ENCODE measurements around the gene MFSD12.
"Not testable (repeated sequence)": the region's sequence is repeated elsewhere in the genome, so short reads cannot be mapped to it uniquely, and the experiment has no call there.

The MFSD12 gene

DNA sequence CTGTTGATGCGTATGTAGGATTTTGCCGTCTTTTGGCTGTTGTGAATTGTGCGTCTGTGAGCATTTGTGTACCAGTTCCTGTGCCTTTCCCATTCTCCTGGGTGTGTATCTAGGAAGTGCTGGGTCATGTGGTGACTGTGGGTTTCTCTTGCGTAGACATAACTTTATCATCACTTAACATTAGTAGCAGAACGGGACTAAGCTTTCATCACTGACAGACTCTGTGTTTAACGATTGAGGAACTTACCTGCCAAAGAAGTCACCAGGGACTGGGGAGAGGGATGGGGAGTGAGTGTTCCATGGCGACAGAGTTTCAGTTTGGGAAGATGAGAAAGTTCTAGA, 36.3 kb downstream of the MFSD12 start:
- no peak for DNase-seq

DNA sequence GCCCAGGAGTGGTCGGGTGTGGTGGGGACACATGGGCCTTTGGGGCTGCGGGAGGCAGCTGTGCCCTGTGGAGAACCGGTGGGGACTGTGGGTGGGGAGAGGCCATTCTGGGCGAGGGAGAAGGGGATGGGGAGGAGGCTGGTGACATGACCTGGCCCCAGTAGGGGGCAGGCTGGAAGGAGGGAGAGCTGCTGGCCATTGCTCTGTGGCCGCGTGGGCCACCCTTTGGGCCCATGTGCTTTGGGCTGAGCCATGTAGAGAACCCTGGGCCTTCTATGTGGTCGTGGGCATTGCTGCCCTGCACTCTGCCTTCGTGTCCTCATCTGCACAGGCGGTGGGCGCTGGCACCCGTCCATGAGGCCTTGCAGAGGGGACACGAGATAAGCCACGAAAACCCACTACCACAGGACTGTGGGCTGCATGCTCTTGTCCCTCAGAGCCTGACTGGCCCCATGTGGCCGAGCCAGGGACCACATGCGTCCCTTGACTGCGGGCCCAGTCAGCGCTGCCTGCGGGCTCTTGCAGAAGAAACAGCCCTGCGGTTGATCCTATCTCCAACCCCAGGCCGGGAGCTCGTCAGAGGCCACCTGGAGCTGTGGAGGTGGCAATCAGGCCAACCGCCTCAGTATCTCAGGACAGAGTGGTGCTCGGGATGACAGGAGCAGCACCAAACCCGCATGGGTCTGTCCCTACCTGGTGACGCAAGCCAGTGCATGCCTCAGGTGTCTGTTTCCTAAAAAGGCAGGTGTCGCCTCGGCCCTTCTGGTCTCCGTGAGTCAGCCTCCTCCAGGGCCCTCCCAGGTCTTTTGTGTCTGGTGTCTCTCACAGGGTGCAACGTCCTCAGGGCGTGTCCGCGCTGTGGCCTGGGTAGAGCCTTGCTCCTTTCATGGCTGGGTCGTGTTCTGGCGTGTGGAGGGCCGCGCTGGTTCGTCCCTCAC, 37.0 kb downstream of the MFSD12 start:
- no peak for DNase-seq

DNA sequence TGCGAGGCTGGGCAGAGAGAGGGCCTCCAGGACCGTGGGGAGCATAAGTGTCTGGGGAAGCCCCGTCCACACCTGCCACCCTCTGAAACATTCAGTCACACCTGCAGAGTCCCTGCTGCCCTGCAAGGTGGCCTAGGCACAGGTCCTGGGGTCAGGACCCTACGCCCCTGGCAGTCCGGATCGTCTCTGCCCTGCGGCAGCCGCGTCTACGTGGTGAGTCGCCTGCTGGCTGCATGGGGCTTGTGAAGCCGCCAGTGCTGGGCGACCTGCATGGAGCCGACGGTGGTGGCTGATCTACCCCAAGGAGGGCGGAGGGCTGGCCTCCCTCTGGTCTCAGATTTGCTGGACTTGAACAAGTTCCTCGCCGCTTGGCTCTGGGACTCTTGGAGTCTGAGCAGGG, 38.3 kb downstream of the MFSD12 start:
- no peak for DNase-seq

DNA sequence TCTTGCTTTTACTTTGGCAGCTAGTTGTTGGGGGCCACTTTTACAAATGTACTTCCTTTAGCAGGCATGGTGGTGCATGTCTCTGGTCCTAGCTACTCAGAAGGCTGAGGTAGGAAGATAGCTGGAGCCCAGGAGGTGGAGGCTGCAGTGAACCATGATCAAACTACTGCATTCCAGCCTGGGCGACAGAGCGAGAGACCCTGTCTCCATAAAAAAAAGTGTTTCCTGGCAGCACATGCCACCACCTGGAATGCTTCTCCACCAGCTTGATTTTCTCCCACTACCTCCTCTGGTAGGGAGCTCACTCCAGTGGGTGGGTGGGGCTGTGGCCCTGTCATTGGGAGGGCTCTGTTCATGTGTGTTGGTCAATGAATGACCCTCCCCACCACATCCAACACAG, 38.7 kb downstream of the MFSD12 start:
- DNase-seq: no peak

DNA sequence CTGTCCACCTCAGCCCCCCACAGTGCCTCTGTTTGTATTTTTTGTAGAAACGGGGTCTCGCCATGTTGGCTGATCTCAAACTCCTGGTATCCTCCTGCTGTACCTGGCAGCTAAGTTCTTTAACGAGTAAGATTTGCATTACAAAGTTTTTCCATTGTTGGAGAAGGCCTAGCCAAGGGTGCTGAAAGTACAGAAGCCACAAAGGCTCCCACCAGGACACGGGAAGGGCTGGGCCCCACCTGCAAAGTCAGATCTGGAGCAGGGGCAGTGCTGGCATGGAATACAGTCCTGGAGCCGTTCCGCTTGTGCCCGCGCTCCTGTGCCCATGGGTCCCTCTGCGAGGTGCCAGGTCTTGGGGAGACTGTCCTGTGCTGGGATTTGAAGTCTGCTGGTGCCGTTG, 39.1 kb downstream of the MFSD12 start:
- DNase-seq: no peak

DNA sequence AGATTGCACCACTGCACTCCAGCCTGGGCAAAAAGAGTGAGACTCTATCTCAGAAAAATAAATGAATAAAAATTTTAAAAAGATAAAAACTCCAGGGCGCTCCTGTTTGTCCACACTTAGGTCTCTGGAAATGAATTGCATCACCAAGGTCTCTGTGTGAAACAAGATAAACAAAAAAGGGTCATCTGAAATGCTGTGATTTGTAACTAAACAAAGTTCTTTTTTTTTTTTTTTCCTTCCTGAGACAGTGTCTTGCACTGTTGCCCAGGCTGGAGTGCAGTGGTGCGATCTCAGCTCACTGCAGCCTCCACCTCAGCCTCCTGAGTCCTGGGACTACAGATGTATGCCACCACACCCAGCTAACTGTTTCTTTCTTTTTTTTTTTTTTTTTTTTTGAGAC, 39.7 kb downstream of the MFSD12 start:
- DNase-seq: no peak

DNA sequence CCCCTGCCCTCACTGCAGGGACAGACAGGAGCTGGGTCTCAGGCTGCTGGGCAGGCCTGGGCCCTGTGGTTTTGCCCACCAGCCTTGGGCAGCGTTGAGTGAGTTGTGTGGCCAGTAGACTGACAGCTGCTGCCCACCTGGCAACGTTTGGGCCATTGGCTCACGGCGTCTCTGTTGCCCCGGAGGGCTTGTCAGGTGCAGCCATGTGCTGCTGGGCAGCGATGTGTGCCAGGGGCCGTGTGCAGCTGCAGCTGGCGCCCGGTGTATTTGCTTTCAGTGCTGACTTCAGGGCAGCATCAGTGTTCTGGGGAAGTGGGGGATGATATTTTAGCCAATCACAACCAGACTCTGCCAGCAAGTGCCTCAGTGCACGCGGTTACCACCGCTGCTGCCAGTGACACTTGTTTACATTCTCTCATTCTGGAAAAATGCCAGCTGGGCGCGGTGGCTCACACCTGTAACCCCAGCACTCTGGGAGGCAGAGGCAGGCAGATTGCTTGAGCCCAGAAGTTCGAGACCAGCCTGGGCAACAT, 40.6 kb downstream of the MFSD12 start:
- DNase-seq: no peak

DNA sequence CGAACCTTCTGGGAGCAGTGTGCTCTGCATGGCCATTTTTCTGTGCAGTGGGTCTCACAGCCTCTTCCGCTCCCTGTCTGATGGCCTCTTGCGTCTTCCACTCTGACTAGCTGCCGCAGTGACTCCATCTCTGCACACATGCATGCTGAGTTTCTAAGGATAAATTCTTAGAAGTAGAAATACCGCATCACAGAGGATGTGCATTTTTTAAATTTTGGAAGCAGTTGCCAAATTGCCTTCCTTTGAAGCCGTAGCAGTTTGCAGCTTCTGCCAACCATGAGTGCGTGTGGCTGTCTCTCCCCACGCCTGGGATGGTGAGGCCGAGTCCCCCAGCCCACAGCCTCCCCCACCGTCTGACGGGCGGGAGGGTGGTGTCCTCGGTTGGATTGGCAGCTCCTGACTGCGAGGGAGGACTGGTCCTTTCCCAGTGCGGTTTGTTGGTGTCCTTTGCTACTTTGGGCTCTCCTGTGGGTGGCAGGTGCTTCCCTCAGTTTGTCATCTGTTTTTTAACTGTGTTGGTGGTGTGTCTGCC, 41.4 kb downstream of the MFSD12 start:
- no peak for DNase-seq

DNA sequence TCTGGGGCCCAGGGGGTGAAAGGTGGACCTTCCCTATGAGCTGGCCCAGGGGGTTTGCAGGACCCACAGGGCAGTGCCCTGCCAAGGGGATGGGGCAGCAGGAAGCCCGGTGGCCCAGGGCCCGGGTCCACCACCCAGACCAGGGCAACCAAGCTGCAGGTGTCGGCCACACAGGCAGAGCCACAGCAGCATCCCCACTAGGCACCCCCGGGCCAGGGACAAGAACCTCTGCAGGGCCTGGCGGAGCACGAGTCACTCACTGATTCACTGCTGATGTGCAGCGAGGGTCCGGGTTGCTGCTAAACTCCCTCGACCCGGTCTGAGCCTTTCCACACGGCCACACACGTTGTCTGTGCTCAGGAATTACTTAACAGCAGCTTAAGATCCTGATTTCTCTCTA, 42.5 kb downstream of the MFSD12 start:
- DNase-seq: peak; percentile 39

DNA sequence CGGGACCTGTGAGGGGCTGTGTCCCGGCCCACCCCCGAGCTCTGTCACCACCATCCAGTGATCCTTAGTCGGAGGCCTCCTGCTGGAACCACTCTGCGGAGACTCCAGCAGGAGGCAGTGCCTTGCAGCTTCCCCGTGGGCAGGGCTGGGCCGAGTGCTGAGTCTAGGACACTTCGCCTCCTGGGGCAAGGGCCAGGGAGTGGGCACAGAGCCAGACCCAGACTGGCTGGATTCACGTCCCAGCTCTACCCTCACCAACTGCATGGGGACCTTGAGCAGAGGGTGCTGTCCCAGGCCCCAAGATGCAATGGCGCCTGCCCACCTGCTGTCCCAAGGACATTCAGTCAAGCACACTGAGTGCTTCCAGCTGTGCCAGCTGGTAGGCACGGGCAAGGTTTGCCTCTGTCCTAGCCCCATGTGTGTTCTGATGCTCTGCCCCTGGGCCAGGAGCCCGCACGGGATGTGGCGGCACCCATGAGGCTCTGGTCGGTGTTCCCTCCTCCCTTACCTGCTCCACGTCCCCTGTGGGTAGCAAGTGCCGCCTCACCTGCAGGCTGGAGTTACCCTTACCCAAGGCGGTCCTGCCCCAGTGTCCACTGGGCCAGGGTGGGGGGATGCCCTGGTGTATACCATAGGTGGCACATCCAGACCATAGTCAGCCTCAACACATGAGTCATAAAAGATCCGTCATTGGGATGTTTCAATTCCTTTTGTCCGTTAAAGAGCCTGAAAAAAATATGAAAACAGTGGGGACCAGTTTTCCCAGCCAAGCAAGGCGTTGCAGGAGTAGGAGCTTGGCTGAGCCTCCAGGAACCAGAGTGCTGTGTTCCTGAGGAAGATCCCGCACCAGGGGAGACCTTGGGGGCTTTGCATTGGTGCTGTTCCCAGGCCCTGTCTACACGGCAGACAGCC, 43.9 kb downstream of the MFSD12 start:
- no peak for DNase-seq

DNA sequence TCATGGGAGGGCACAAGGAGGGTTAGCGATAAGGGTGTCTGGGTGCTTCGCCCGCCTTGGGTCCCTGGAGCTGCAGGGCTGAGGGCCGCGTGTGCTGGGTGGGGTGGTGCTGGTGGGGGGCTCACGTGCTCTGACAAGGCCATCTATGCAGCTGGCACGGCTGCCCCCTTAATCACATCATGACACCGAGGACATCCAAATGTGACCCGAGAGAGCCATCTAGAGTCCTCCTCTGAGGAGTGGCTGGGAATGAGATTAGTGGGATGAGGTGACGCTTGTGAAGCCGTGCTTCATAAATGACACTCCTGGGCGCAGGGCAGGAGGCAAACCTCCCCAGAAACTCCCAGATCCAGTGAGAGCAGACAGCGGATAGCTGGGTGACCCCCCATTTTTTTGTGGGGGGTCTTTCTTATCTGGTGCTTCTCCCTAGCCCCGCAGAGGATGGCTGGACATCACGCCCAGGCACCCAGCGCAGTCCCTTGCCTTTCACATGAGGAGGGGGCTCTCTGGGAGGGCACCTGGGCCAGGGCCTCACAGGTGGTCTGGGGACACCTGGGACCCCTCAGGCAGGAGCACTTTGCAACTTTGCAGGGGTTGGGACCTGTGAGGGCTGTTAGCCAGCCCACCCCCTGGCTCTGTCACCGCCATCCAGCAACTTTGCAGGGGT, 44.7 kb downstream of the MFSD12 start:
- no peak for DNase-seq

DNA sequence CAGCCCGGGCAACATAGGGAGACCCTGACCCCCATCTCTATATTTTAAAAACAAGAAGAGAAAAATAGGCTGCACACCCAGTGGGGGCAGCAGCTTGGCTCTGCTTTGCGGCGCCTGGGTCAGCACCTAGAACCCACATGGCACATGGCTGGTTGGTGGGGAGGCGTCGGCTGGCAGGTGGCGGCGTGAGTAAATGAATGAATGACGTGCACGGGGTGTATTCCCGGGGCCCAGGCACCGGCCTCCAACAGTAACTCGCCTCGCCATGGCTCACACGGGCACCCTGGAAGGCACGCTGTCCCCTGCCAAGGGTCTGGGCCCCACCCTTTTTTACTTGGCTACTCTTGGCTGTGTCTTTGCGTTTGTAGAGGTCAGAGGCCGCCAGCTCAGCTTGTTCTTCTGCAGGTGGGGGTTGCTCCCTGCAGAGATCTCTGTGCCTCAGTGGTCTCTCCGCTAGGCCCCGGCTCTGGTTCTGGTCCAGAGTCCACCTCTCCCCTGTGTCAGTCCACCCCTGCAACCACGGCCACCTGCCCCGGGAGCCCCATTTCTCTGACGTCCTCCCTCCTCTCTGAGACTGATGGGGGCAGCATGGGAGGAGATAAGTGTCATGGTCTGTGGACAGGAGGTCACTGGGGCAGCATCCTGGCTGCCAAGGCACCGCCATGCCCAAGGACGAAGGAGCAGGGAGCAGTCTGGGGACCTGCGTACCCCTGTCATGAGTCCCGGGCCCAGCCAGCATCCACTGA, 45.7 kb downstream of the MFSD12 start:
- no peak for DNase-seq

DNA sequence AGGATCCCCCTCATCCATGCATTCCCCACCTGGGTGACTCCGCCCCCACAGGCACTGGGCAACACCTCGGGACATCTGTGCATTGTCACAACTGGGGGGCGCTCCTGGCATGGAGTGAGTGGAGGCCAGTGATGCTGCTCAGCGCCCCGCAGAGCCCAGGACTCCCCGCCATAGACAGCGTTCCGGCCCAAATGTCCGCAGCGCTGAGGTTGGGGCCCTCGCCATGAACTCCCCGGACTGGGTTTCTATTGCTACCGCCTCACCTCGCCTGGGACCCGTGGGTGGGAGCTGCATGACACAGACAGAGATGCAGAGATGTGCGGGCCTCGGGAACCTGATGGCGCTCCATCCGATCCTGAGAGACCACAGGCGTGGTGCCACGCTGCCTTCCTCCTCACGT, 46.7 kb downstream of the MFSD12 start:
- no peak for DNase-seq

DNA sequence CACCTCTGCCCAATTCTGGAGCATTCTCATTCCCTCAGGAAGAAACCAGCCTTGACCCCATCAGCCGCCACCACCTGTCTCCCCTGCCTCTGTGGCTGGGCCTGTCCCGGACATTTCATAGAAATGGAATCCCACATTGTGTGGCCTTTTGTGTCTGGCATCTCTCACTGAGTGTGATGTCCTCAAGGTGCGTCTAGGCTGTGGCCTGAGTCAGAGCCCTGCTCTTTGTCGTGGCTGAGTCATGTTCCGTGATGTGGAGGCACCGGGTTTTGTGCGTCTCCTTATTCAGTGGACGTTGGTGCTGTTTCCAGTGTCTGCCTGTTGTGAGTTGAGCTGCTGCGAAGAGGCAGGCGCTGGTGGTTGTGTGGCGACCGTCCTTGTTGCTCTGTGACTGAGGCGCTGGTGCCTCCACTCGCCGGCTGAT, 47.8 kb downstream of the MFSD12 start:
- DNase-seq: peak; percentile 59

DNA sequence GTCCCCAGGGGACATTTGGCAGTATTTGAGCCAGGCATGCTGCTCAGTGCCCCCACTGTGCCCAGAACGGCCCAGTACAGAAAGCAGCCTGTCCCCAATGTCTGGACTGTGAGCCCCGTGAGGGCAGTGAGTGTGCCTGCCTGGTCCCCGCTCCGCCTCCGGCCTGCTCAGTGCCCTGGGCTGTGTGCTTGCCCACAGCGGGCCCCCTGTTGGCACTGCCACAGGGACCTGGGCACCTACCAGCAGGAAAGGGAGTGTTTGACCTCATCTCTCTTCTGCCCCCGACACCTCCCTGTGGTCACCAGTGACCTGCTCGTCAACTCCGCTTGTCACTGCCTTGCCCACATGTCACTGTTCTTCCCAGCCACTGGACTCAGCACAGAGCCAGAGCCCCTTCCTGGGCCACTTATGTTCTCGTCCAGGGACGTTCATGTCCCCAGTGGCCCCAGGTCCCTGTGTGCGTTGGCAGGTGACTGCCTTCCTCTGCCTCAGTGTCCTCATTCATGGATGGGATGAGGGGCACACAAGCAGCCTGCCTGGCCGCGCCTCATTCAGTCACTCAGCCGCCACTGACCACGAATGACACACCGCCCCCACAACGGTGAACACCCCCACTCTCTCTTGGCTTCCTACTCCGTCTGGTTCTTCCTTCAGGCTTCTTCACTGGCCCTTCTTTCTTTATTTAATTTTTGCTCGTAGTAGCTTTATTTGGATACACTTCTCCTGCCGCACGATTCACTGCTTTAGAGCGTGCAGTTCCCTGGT, 48.4 kb downstream of the MFSD12 start:
- peak; percentile 23 for DNase-seq

DNA sequence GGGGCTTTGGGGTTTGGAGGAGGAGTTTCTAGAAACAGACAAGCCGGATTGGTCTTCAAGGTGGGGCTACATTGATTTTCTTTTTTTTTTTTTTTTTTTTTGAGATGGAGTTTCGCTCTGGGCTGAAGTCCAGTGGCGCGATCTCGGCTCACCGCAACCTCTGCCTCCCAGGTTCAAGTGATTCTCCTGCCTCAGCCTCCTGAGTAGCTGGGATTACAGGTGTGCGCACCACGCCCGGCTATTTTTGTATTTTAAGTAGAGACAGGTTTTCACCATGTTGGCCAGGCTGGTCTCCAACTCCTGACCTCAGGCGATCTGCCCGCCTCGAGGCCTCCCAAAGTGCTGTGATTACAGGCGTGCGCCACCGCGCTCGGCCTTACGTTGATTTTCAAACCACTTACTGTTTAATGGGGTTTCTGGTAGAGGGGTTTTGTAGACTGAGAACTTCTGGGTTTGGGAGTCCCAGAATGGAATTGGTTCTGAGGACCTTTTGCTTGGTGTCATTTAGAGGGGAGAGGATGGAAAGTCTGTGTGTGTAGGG, 49.2 kb downstream of the MFSD12 start:
- DNase-seq: not testable (repeated sequence)

DNA sequence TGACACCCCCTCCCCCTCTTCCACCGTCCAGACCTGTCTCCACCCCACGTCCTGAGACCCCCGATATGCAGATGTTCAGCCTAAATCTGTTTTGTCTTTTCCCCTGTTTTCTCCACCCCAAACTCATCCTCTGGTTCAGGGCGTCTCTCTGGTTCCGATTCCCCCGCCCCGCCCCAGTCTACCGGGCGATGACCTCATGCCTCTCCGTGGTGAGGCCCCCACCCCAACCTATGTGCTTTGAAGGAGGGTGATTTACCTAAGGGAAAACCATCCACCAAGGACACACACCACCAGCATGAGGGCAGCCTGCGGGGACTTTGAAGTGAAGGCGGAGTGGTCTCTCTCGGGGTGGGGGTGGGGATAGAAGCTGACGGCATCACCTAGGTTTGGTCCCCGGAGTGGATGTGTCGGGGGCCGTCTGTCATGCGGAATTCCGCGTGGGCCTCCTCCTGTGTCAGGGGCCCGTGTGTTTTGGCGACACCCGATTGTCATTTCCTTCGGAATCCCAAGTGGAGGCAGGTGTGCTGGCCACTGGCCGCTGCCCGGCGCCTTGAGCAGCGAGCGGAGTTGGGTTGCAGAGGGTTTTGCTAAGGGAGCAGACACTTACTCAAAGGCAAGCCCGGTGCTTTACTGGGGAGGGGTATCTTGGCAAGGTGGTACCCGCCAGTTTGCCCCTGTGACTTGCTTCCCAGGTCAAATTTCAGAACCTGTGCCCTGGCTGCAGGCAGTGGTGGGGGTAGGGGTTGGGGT, 49.8 kb downstream of the MFSD12 start:
- DNase-seq: peak; percentile 16

DNA sequence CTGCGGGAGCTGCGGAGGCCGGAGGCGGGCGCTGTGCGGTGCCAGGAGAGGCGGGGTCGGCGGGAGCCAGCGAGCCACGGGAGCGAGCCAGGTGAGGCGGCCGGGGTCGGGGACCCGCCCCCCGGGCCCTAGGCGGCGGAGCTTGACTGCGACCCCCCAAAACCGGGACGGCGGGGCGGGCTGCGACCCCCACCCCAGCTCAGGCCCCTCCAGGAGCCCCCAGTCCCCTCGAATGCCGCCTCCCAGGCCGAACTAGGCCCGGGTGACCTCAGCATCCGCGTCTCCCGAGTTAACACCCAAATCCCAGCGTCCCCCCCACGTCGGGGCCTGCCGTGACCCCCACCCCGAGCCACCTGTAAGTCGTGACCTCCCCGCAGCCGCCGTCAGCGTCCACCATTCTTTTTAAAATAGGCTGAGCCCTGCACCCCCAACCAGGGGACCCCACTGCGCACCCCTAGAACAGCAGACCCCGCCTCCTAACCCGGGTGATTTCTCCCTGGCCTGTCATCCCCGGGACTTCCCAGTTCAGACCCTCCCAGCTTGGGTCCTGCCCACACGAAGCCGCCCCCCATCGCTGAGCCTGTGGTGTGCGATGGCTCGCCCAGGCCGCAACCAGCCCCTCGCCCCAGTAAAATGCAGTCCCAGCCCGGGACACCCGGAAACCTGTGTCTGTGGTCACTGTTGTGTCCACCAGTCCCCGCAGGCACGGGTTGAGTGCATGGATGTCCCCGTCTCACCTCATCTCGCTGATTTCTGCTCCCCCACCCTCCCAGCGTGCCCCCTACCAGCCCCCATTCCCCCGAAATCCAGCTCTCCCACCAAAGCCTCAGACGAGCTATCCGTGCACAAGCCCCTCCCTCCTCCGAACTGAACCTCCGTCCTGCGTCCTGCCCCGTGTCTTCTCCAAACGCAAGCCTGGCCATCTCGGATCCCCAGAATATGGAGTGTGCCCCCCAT, 50.7 kb downstream of the MFSD12 start:
- peak; percentile 36 for DNase-seq

All from EL (cell line).